HepG2 (cell line): ENCODE data around the gene EXTL2. TPM values are rescaled to one million over a fixed set of nuclear protein-coding genes. Genes with fewer than 3 reads are reported as not detected.

Source experiments
- ATAC-seq: fragments of 200-7000 bp; cut with Tn5 transposase; 3 replicates; pipeline ENCODE4 v1.9.1; 2020; ENCODE audit warnings: mild to moderate bottlenecking, moderate library complexity
- BruUV-seq: library from RNA; stranded (reverse); fragments of 400-500 nt; replicated peaks from 2 replicates; lab custom pipeline; 2021; lab: Mats Ljungman, UMichigan
- CTCF ChIA-PET: fragments of 300-600 bp; formaldehyde crosslinking; extraction: SDS; loops from one replicate; lab custom pipeline; 2021; ENCODE audit warnings: low total read pairs, inconsistent platforms, low intra/inter-chr PET ratio; lab: Yijun Ruan, JAX
- POLR2A ChIA-PET: fragments of 350-600 bp; sonication (Branson Sonifier 250); formaldehyde crosslinking; loops from one replicate; lab custom pipeline; 2020; ENCODE audit warnings: antibody characterized with exemption, inconsistent platforms; lab: Yijun Ruan, JAX
- DNase-seq: peaks from one replicate; pipeline ENCODE4 v3.0.0-alpha.2; 2015; ENCODE audit warnings: low spot score
- FAIRE-seq: peaks from 3 replicates; lab custom pipeline; 2011; peaks lifted over from hg19 to GRCh38; lab: Jason Lieb, UNC
- H2AFZ ChIP-seq: one replicate; pipeline ENCODE4 v1.6.1; 2011; ENCODE audit warnings: low read length, inconsistent platforms
- H3K27ac ChIP-seq: fragments of 300-600 bp; 3 replicates; pipeline ENCODE4 v1.8.0; 2011; ENCODE audit warnings: mixed run types, mild to moderate bottlenecking, mixed read lengths, low read length, inconsistent platforms; ENCODE audit not compliant: insufficient read depth; ENCODE audit errors: extremely low read length
- H3K27me3 ChIP-seq, 2 experiments: fragments of 200-600 bp in 1 of 2; 2 replicates in 1 of 2; 3 replicates in 1 of 2; pipeline versions ENCODE4 v1.6.0 to v1.8.0; 2011; ENCODE audit warnings: low read length in 2 of 2, mild to moderate bottlenecking in 2 of 2, moderate library complexity in 2 of 2, inconsistent platforms in 1 of 2; ENCODE audit not compliant: insufficient read depth in 2 of 2, control insufficient read depth in 1 of 2
- H3K36me3 ChIP-seq, 2 experiments: fragments of 200-600 bp in 1 of 2; replicated peaks in 1 of 2; 2 replicates in 1 of 2; 3 replicates in 1 of 2; pipeline versions ENCODE4 v1.5.1 to v1.8.0; 2011; ENCODE audit warnings: low read length in 2 of 2, inconsistent platforms in 1 of 2; ENCODE audit not compliant: insufficient read depth in 2 of 2, control insufficient read depth in 1 of 2
- H3K4me1 ChIP-seq: 2 replicates; pipeline ENCODE4 v1.5.1; 2012; ENCODE audit warnings: low read length, inconsistent platforms; ENCODE audit not compliant: insufficient read depth
- H3K4me2 ChIP-seq: 2 replicates; pipeline ENCODE4 v1.6.0; 2011; ENCODE audit warnings: low read depth, low read length, inconsistent platforms
- H3K4me3 ChIP-seq, 3 experiments: fragments of 200-600 bp in 1 of 3; sonication (generic), shearing (Covaris generic) in 1 of 3; replicated peaks in 1 of 3; 2 replicates each; pipeline ENCODE4 v1.5.1; 2011 to 2016; ENCODE audit warnings: low read length in 3 of 3, inconsistent platforms in 2 of 3, low read depth in 2 of 3, mild to moderate bottlenecking in 2 of 3, control low read depth in 1 of 3, mixed read lengths in 1 of 3; ENCODE audit not compliant: insufficient read depth in 1 of 3
- H3K79me2 ChIP-seq: one replicate; pipeline ENCODE4 v1.6.1; 2011; ENCODE audit warnings: low read length, inconsistent platforms; ENCODE audit not compliant: insufficient read depth
- H3K9ac ChIP-seq: 2 replicates; pipeline ENCODE4 v1.6.0; 2011; ENCODE audit warnings: mild to moderate bottlenecking, low read depth, low read length, inconsistent platforms; ENCODE audit not compliant: insufficient read depth
- H3K9me3 ChIP-seq: 2 replicates; pipeline ENCODE4 v1.5.1; 2012; ENCODE audit warnings: mild to moderate bottlenecking, low read length
- H4K20me1 ChIP-seq: 2 replicates; pipeline ENCODE4 v1.6.0; 2011; ENCODE audit warnings: inconsistent platforms, mild to moderate bottlenecking, low read length, moderate library complexity; ENCODE audit not compliant: insufficient read depth
- FOSL1 ChIP-seq: sonication (generic); formaldehyde crosslinking; IDR thresholded peaks from 2 replicates; pipeline ENCODE4 v1.9.0; 2021; ENCODE audit warnings: missing genetic modification reagents, borderline replicate concordance
- FOSL2 ChIP-seq: sonication (generic); formaldehyde crosslinking; IDR thresholded peaks from 2 replicates; pipeline ENCODE4 v1.4.0; 2020; ENCODE audit warnings: missing genetic modification reagents
- HMG20A ChIP-seq: IDR thresholded peaks from 2 replicates; pipeline ENCODE4 v1.6.1; 2016; ENCODE audit warnings: borderline replicate concordance
- IRF2 ChIP-seq: IDR thresholded peaks from 2 replicates; pipeline ENCODE4 v1.6.1; 2018; ENCODE audit warnings: missing genetic modification reagents, missing compliant biosample characterization
- MXI1 ChIP-seq: IDR thresholded peaks from 3 replicates; pipeline ENCODE4 v1.6.1; 2012; ENCODE audit warnings: low read depth, low read length, inconsistent platforms, borderline replicate concordance
- SALL1 ChIP-seq: sonication (generic); formaldehyde crosslinking; IDR thresholded peaks from 2 replicates; pipeline ENCODE4 v1.8.0; 2022; ENCODE audit warnings: mild to moderate bottlenecking, missing genetic modification reagents
- SAP130 ChIP-seq: IDR thresholded peaks from 2 replicates; pipeline ENCODE4 v1.6.1; 2016; ENCODE audit warnings: low read depth
- STAG1 ChIP-seq: sonication (generic); formaldehyde crosslinking; IDR thresholded peaks from 2 replicates; pipeline ENCODE4 v1.4.0; 2020; ENCODE audit warnings: missing genetic modification reagents
- TBX3 ChIP-seq: fragments of 450-650 bp; IDR thresholded peaks from 2 replicates; pipeline ENCODE4 v1.6.1; 2017; ENCODE audit warnings: antibody characterized with exemption, mild to moderate bottlenecking, inconsistent platforms, borderline replicate concordance
- ZBTB49 ChIP-seq: sonication (generic); formaldehyde crosslinking; IDR thresholded peaks from 2 replicates; pipeline ENCODE4 v1.4.0; 2020; ENCODE audit warnings: missing genetic modification reagents, borderline replicate concordance
- ZNF503 ChIP-seq: sonication (generic); formaldehyde crosslinking; IDR thresholded peaks from 2 replicates; pipeline ENCODE4 v1.4.0; 2020; ENCODE audit warnings: missing genetic modification reagents
- ZNF614 ChIP-seq: IDR thresholded peaks from 2 replicates; pipeline ENCODE4 v1.6.1; 2018; ENCODE audit warnings: missing biosample characterization, missing genetic modification reagents, inconsistent platforms, borderline replicate concordance
- WGBS: methylation state at CpG from one replicate; pipeline ENCODE4 v1.1.6; 2017; ENCODE audit warnings: low lambda C conversion rate; 5-methylcytosine and 5-hydroxymethylcytosine counted together
- in situ Hi-C: cut with HindIII; loops from 2 replicates; pipeline ENCODE4 v1.10.0; 2017; ENCODE audit warnings: low pct_unique_long_range_greater_than_20kb; ENCODE audit not compliant: extremely low pct_ligation_motif_present
- intact Hi-C: fragments of 100-400 bp; cut with micrococcal nuclease; formaldehyde crosslinking; loops from one replicate; pipeline ENCODE4 v1.10.0; 2022; ENCODE audit not compliant: unreplicated experiment
- polyA plus RNA-seq, 8 experiments: library from polyadenylated mRNA; depleted of rRNA in 3 of 8; stranded (reverse) in 7 of 8; unstranded in 1 of 8; fragments of >200 nt; fragmentation: Illumina TruSeq in 4 of 8; extraction: Trizol in 4 of 8; gene quantifications; 2 replicates each; pipeline versions ENCODE4 v1.2.1 to v1.2.3, GENCODE V29; 2011 to 2016; ENCODE audit warnings: low read depth in 4 of 8, missing spikeins in 1 of 8, mixed read lengths in 1 of 8; ENCODE audit not compliant: insufficient read depth in 1 of 8
- total RNA-seq, 5 experiments: library from RNA; depleted of rRNA; stranded (reverse); fragments of >200 nt; fragmentation: Illumina TruSeq; extraction: Trizol; gene quantifications; 2 replicates each; pipeline ENCODE4 v1.2.3, GENCODE V29; 2016; ENCODE audit warnings: low read depth in 1 of 5
- TF ChIP-seq, protein P1 (sequence below): IDR thresholded peaks from 2 replicates; pipeline ENCODE4 v1.6.1; 2012; ENCODE audit warnings: low read depth, low read length, improper control_type of control experiment

The EXTL2 gene
- total and polyA plus RNA-seq, 2 of the 13 experiments (the other 11 are each of a cell fraction or from before 2014, with no cell fraction given), result 22.0 to 23.5 TPM

DNA sequence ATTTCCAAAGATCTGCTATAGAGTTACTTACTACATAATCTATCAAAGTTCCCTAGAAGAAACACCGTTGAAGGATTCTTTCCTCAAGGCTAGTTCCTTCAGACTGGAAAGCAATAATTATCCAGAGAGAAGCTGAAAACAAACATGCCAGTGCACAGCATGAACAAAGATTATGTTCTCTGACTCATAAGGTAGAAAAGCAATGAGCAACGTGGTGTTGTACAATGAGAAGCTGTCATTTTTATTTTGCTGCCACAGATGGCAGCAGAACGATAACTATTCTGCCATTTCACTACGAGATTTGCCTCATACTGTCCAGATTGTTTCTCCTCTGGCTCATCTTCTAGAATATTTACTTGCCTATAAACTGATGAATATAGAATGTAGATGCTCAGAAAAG, 10.7 kb downstream of the EXTL2 start:
- TF ChIP-seq, protein P1, sequence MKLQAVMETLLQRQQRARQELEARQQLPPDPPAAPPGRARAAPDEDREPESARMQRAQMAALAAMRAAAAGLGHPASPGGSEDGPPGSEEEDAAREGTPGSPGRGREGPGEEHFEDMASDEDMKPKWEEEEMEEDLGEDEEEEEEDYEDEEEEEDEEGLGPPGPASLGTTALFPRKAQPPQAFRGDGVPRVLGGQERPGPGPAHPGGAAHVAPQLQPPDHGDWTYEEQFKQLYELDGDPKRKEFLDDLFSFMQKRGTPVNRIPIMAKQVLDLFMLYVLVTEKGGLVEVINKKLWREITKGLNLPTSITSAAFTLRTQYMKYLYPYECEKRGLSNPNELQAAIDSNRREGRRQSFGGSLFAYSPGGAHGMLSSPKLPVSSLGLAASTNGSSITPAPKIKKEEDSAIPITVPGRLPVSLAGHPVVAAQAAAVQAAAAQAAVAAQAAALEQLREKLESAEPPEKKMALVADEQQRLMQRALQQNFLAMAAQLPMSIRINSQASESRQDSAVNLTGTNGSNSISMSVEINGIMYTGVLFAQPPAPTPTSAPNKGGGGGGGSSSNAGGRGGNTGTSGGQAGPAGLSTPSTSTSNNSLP, result peak; percentile 61; the same call in 1 of the 2 replicates
- TF ChIP-seq SAP130 (CRISPR knock-in tag), result peak; percentile 58
- peak; percentile 14; the same call in 1 of the 2 replicates for TF ChIP-seq STAG1
- TF ChIP-seq FOSL1 (CRISPR knock-in tag), result peak; percentile 36; the same call in 1 of the 2 replicates
- TF ChIP-seq ZBTB49 (CRISPR knock-in tag), result no peak
- peak; percentile 55 for TF ChIP-seq FOSL2
- TF ChIP-seq HMG20A (CRISPR knock-in tag), result no peak
- no peak for TF ChIP-seq ZNF614
- TF ChIP-seq IRF2 (CRISPR knock-in tag), result no peak
- TF ChIP-seq SALL1 (CRISPR knock-in tag), result no peak
- TF ChIP-seq TBX3, result no peak
- TF ChIP-seq MXI1, result peak; percentile 55; the same call in 1 of the 3 replicates
- TF ChIP-seq ZNF503 (CRISPR knock-in tag), result no peak
- ChIA-PET POLR2A (interaction anchor here (1.1 kb wide), 1 partner anchor 11 kb away, joined by 14 read pairs; the partner anchor contains the start of genes EXTL2 and SLC30A7), CTCF (no interaction called here)
- WGBS, result 32% methylated on average over 4 of the region's 4 CpGs
- no peaks in the 10 kb centered on the region for H4K20me1 ChIP-seq
- H3K27me3 ChIP-seq, result no peaks in the 10 kb centered on the region
- 0 out of 5 replicates have a peak, but pooled peaks cover 0 to 4% of the 10 kb centered on the region in 2 experiments for H3K36me3 ChIP-seq
- peaks cover under 1% of the 10 kb centered on the region; the same call in 1 of the 2 replicates for H3K9me3 ChIP-seq
- H3K4me1 ChIP-seq, result peaks cover 17% of the 10 kb centered on the region
- H3K4me2 ChIP-seq, result no peak overlapping the region; the same call in 1 of the 2 replicates
- ATAC-seq (peak; percentile 87), DNase-seq (peak; percentile 28), FAIRE-seq (no peak)
- in situ Hi-C loops (no loop called here), intact Hi-C loops (no loop called here)
- H3K27ac ChIP-seq, result no peak overlapping the region
- no TSS peak for BruUV-seq
- H2AFZ ChIP-seq, result no peak overlapping the region
- H3K9ac ChIP-seq, result peak overlapping the region; percentile 4; the same call in 1 of the 2 replicates
- H3K4me3 ChIP-seq, result no peak overlapping the region
- no peaks in the 10 kb centered on the region for H3K79me2 ChIP-seq
